Mucosa of descending colon (tissue), 3 donors: ENCODE measurements around the gene KANK4. TPM values are rescaled to one million over a fixed set of nuclear protein-coding genes. Genes with fewer than 3 reads are reported as not detected.

Source experiments
- ATAC-seq: fragments of 200-7000 bp; cut with Tn5 transposase; one replicate; pipeline ENCODE4 v1.9.1; 2020; ENCODE audit warnings: mild to moderate bottlenecking, moderate library complexity
- DNase-seq, 3 donors: peaks; one replicate each; pipeline ENCODE4 v3.0.0-alpha.2; 2020
- H3K36me3 ChIP-seq: fragments of 200-600 bp; one replicate; pipeline ENCODE4 v1.8.0; 2021; ENCODE audit warnings: low read depth, mild to moderate bottlenecking
- H3K4me1 ChIP-seq: fragments of 200-600 bp; one replicate; pipeline ENCODE4 v1.8.0; 2021; ENCODE audit warnings: low read depth, mild to moderate bottlenecking
- H3K4me3 ChIP-seq: fragments of 200-600 bp; one replicate; pipeline ENCODE4 v1.8.0; 2021; ENCODE audit warnings: mild to moderate bottlenecking
- H3K9me3 ChIP-seq: fragments of 200-600 bp; one replicate; pipeline ENCODE4 v1.8.0; 2021; ENCODE audit warnings: mild to moderate bottlenecking
- CTCF ChIP-seq: fragments of 200-600 bp; IDR thresholded peaks from one replicate; pipeline ENCODE4 v1.8.0; 2022; ENCODE audit warnings: antibody characterized with exemption, mild to moderate bottlenecking
- intact Hi-C, 2 donors: fragments of 100-400 bp; cut with DNase I in 1 of 2; cut with micrococcal nuclease in 1 of 2; formaldehyde crosslinking; loops; one replicate each; pipeline versions ENCODE4 v1.11.0 to v1.11.1; 2022; cut with DNase I, micrococcal nuclease
- total RNA-seq, 3 donors: library from RNA; stranded (reverse); fragmentation: NEBNext Ultra II Directional in 2 of 3; extraction: Animal tissue kit (Norgen Biotek cat#: 25700) in 2 of 3; gene quantifications; one replicate each; pipeline versions ENCODE4 v1.2.1 to v1.2.4, GENCODE V29; 2021 to 2023
- donor health status: DM: no; HTN: no; CAD: no; lungs with moderate emphysema.
- donor health status: DM: no; HTN: no; CAD: no.
- donor health status: DM: no; HTN: yes; CAD: no.

The KANK4 gene
- total RNA-seq, 3 donors from 2014 or later, result 1.6 to 2.6 (median 1.7) TPM

GRCh38 chr1:62317021-62317768 is 2.0 kb downstream of the KANK4 start:
- no peaks in the 10 kb centered on the region for H3K9me3 ChIP-seq
- intact Hi-C loops, result no loop called here
- no peak for DNase-seq
- no peak for TF ChIP-seq CTCF
- ATAC-seq, result no peak
- no peaks in the 10 kb centered on the region for H3K36me3 ChIP-seq
- no peak overlapping the region for H3K4me3 ChIP-seq
- H3K4me1 ChIP-seq, result peaks cover 9% of the 10 kb centered on the region

- no peak for TF ChIP-seq CTCF
- intact Hi-C loops, result no loop called here
- Histone ChIP-seq H3K4me1 (peaks cover 9% of the 10 kb centered on the region), H3K4me3 (no peak overlapping the region), H3K9me3 (no peaks in the 10 kb centered on the region), H3K36me3 (no peaks in the 10 kb centered on the region)
- ATAC-seq (no peak), DNase-seq (no peak)
These were observed 3.1 kb downstream of the KANK4 start for GRCh38 chr1:62316135-62316534.

GRCh38 chr1:62315387-62315786 is 3.8 kb downstream of the KANK4 start:
- Histone ChIP-seq H3K4me1 (peaks cover 9% of the 10 kb centered on the region), H3K4me3 (no peak overlapping the region), H3K36me3 (no peaks in the 10 kb centered on the region), H3K9me3 (no peaks in the 10 kb centered on the region)
- intact Hi-C loops, result no loop called here
- DNase-seq (no peak), ATAC-seq (no peak)
- TF ChIP-seq CTCF, result no peak

GRCh38 chr1:62314454-62315350 is 4.5 kb downstream of the KANK4 start:
- intact Hi-C loops, result no loop called here
- DNase-seq, result no peak

GRCh38 chr1:62312698-62313097 is 6.5 kb downstream of the KANK4 start:
- ATAC-seq (no peak), DNase-seq (no peak)
- no peak for TF ChIP-seq CTCF
- intact Hi-C loops, result no loop called here
- no peak overlapping the region for H3K4me3 ChIP-seq
- no peaks in the 10 kb centered on the region for H3K4me1 ChIP-seq
- H3K36me3 ChIP-seq, result no peaks in the 10 kb centered on the region
- H3K9me3 ChIP-seq, result no peaks in the 10 kb centered on the region

More at GRCh38 chr1:62314454-62315350, 4.5 kb downstream of the KANK4 start:
- no peak for ATAC-seq
- Histone ChIP-seq H3K4me3 (no peak overlapping the region), H3K4me1 (peaks cover 9% of the 10 kb centered on the region), H3K9me3 (no peaks in the 10 kb centered on the region), H3K36me3 (no peaks in the 10 kb centered on the region)
- no peak for TF ChIP-seq CTCF
